ENCODE measurements around the gene WNT7A. TPM values are rescaled to one million over a fixed set of nuclear protein-coding genes. Genes with fewer than 3 reads are reported as not detected.

WNT7A gene
- total and polyA plus RNA-seq, 2 donors (not counting 1 experiment from before 2014, with no cell fraction given): not detected

DNA sequence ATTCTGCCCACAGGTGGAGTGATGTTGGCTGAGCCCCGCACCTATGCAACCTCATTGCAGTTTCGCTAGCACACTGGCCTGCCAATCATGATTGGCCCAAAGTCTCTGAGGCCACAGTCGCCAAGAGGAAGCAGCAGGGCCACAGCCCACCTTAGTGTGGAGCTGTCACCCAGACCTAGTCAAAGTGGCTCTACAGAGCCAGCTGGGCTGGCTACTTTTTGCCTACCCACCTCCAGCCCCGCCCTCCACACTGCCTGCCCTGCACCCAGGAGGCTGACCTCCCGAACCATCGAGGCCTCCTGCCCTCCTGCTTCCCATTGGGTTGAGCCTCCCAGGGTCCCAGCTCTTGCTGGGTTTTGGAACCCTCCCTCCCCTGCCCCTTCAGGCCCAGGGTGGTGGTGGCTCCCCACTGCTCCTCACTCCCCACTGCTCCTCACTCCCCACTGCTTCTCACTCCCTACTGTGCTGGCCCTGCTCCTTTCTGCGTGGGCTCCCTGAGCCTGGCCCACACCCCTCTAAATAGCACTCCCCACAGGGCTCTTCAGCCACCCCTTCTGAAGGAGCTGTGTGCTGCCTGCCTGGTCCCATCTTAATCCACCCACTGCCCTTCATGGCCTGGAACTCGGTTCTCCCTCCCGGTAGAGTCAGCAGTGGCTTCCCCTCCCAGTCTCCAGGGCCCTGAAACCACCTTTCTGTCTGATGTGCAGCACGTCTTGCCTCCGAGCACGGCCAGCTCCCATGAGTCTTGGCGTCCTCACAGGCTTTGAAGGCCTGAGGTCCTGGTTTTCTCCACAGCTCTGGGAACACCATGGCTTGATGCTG lies 89.3 kb downstream of the WNT7A start:
- no peak overlapping the region for H3K4me2 ChIP-seq (replicated peaks; ENCODE audit: low read depth, low read length, poor library complexity, severe bottlenecking)
- no peaks in the 10 kb centered on the region for H3K9me3 Mint-ChIP-seq (ENCODE audit: insufficient read depth)
- H3K79me2 ChIP-seq (ENCODE audit: control insufficient read depth, insufficient read depth, low read length): no peaks in the 10 kb centered on the region
- peaks cover 12% of the 10 kb centered on the region for H3K27me3 Mint-ChIP-seq
- DNase-seq (no peak), ATAC-seq (ENCODE audit: low read depth) (no peak)
- no peak overlapping the region for H3K4me3 ChIP-seq (ENCODE audit: control extremely low read depth in 1 of 5, extremely low read depth in 1 of 5, insufficient read depth in 1 of 5, low read depth in 2 of 5, low read length in 4 of 5)
- no peak overlapping the region for H3K27ac ChIP-seq (ENCODE audit: low read length in 2 of 2)
- no peaks in the 10 kb centered on the region for H3K4me1 ChIP-seq (ENCODE audit: control insufficient read depth in 2 of 2, insufficient read depth in 2 of 2, low read length in 2 of 2)
- CTCF ChIA-PET: no interaction called here
- peaks cover 0 to 4% (median 0%) of the 10 kb centered on the region in 4 experiments for H3K27me3 ChIP-seq (replicated peaks in 1 of 4; ENCODE audit: control extremely low read depth in 1 of 4, control insufficient read depth in 3 of 4, insufficient read depth in 4 of 4, low read length in 3 of 4)
- H3K9me3 ChIP-seq (ENCODE audit: control extremely low read depth in 1 of 3, control insufficient read depth in 2 of 3, insufficient read depth in 1 of 3, low read length in 2 of 3): no peaks in the 10 kb centered on the region
- no peak overlapping the region for H2AFZ ChIP-seq (ENCODE audit: insufficient read depth, low read depth, low read length, poor library complexity, severe bottlenecking)
- POLR2A ChIA-PET: no interaction called here
- WGBS (ENCODE audit: insufficient coverage): 88% methylated on average over 13 of the region's 13 CpGs
- no peaks in the 10 kb centered on the region for H3K36me3 ChIP-seq (replicated peaks in 1 of 2; ENCODE audit: control extremely low read depth in 1 of 2, control insufficient read depth in 1 of 2, extremely low read depth in 1 of 2, insufficient read depth in 2 of 2, low read length in 1 of 2)
- TF ChIP-seq, protein P1, sequence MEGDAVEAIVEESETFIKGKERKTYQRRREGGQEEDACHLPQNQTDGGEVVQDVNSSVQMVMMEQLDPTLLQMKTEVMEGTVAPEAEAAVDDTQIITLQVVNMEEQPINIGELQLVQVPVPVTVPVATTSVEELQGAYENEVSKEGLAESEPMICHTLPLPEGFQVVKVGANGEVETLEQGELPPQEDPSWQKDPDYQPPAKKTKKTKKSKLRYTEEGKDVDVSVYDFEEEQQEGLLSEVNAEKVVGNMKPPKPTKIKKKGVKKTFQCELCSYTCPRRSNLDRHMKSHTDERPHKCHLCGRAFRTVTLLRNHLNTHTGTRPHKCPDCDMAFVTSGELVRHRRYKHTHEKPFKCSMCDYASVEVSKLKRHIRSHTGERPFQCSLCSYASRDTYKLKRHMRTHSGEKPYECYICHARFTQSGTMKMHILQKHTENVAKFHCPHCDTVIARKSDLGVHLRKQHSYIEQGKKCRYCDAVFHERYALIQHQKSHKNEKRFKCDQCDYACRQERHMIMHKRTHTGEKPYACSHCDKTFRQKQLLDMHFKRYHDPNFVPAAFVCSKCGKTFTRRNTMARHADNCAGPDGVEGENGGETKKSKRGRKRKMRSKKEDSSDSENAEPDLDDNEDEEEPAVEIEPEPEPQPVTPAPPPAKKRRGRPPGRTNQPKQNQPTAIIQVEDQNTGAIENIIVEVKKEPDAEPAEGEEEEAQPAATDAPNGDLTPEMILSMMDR (IDR thresholded peaks at IDR 0.05): no peak
- no peak for TF ChIP-seq EZH2 (IDR thresholded peaks at IDR 0.05; ENCODE audit: borderline replicate concordance, insufficient read depth, low read depth, low read length, poor library complexity, severe bottlenecking)
- H3K27ac Mint-ChIP-seq: no peak overlapping the region
- no peaks in the 10 kb centered on the region for H3K4me1 Mint-ChIP-seq
- intact Hi-C loops (cut with micrococcal nuclease): no loop called here
- no peak overlapping the region for H3K9ac ChIP-seq (ENCODE audit: low read length)
- no peak overlapping the region for H3K4me3 Mint-ChIP-seq
- no peaks in the 10 kb centered on the region for H4K20me1 ChIP-seq (ENCODE audit: control insufficient read depth, insufficient read depth, low read length, poor library complexity, severe bottlenecking)

Measured in B cell (primary cell).